Breast epithelium (tissue), 4 donors: ENCODE measurements around the gene CCNC. TPM values are rescaled to one million over a fixed set of nuclear protein-coding genes. Genes with fewer than 3 reads are reported as not detected.

ENCODE experiments used
- DNase-seq, 2 donors: peaks; one replicate each; pipeline ENCODE4 v3.0.0-alpha.2; 2019; ENCODE audit warnings: low spot score in 2 of 2
- H3K27ac ChIP-seq, 2 donors: fragments of 200-600 bp; sonication (generic) in 1 of 2; one replicate each; pipeline ENCODE4 v1.5.1; 2016 to 2019; ENCODE audit warnings: mild to moderate bottlenecking in 1 of 2
- H3K27me3 ChIP-seq, 2 donors: fragments of 200-600 bp; sonication (generic) in 1 of 2; one replicate each; pipeline versions ENCODE4 v1.5.1 to v1.6.0; 2017 to 2019; ENCODE audit warnings: control low read depth in 1 of 2, mild to moderate bottlenecking in 1 of 2
- H3K36me3 ChIP-seq: fragments of 200-600 bp; one replicate; pipeline ENCODE4 v1.5.1; 2019
- H3K4me1 ChIP-seq, 2 donors: fragments of 200-600 bp; sonication (generic); one replicate each; pipeline ENCODE4 v1.5.1; 2016 to 2019; ENCODE audit warnings: control low read depth in 1 of 2
- H3K4me3 ChIP-seq, 3 donors: fragments of 200-600 bp; sonication (generic); 1 replicate in 2 of 3; 2 replicates in 1 of 3; pipeline ENCODE4 v1.5.1; 2016 to 2019; ENCODE audit warnings: mild to moderate bottlenecking in 3 of 3, moderate library complexity in 2 of 3
- H3K9me3 ChIP-seq, 2 donors: fragments of 200-600 bp; sonication (generic) in 1 of 2; one replicate each; pipeline ENCODE4 v1.5.1; 2016 to 2019; ENCODE audit warnings: control low read depth in 1 of 2
- POLR2A ChIP-seq: fragments of 450-650 bp; IDR thresholded peaks from one replicate; pipeline ENCODE4 v1.6.1; 2016; ENCODE audit warnings: antibody characterized with exemption, mild to moderate bottlenecking, moderate library complexity
- POLR2AphosphoS5 ChIP-seq, 3 donors: sonication (generic); formaldehyde crosslinking; IDR thresholded peaks; one replicate each; pipeline ENCODE4 v1.6.1; 2017; ENCODE audit warnings: antibody characterized with exemption in 3 of 3
- intact Hi-C: fragments of 100-400 bp; cut with DNase I; formaldehyde crosslinking; loops from one replicate; pipeline ENCODE4 v1.15.1; 2023; ENCODE audit warnings: low total_unique reads
- total RNA-seq, 3 donors: library from RNA; depleted of rRNA; stranded (reverse); fragments of >200 nt; gene quantifications; one replicate each; pipeline ENCODE4 v1.1.0, GENCODE V29; 2016
- TF ChIP-seq, protein P1 (sequence below), 3 donors: fragments of 450-650 bp; IDR thresholded peaks; one replicate each; pipeline ENCODE4 v1.5.1; 2016 to 2017; ENCODE audit warnings: antibody characterized with exemption in 3 of 3, mild to moderate bottlenecking in 3 of 3, moderate library complexity in 3 of 3

The CCNC gene
- total RNA-seq, 3 donors from 2014 or later, result 59.3 to 79.8 (median 63.0) TPM

DNA sequence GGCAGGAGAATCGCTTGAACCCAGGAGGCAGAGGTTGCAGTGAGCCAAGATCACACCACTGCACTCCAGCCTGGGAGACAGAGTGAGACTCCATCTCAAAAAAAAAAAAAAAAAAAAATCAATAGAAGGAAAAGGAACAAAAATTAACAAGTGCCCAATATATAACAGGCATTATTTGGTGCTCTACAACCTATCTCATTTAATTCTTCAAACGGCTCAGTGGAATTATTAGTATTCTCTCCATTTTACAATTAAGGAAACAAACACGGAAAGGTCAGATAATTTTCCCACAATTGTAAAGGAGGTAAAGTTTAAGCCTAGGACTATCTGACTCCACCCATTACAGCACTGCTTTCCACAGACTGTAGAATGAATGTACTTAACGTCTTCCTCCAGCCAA, 19.8 kb downstream of the CCNC start:
- Histone ChIP-seq H3K27ac (no peak overlapping the region), H3K4me1 (no peaks in the 10 kb centered on the region), H3K27me3 (no peaks in the 10 kb centered on the region), H3K4me3 (no peak overlapping the region), H3K36me3 (no peaks in the 10 kb centered on the region), H3K9me3 (no peaks in the 10 kb centered on the region)
- TF ChIP-seq POLR2AphosphoS5 (IDR thresholded peaks at IDR 0.05), result no peak
- TF ChIP-seq, protein P1, sequence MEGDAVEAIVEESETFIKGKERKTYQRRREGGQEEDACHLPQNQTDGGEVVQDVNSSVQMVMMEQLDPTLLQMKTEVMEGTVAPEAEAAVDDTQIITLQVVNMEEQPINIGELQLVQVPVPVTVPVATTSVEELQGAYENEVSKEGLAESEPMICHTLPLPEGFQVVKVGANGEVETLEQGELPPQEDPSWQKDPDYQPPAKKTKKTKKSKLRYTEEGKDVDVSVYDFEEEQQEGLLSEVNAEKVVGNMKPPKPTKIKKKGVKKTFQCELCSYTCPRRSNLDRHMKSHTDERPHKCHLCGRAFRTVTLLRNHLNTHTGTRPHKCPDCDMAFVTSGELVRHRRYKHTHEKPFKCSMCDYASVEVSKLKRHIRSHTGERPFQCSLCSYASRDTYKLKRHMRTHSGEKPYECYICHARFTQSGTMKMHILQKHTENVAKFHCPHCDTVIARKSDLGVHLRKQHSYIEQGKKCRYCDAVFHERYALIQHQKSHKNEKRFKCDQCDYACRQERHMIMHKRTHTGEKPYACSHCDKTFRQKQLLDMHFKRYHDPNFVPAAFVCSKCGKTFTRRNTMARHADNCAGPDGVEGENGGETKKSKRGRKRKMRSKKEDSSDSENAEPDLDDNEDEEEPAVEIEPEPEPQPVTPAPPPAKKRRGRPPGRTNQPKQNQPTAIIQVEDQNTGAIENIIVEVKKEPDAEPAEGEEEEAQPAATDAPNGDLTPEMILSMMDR (IDR thresholded peaks at IDR 0.05), result no peak
- no peak for TF ChIP-seq POLR2A
- intact Hi-C loops, result no loop called here
- no peak for DNase-seq

DNA sequence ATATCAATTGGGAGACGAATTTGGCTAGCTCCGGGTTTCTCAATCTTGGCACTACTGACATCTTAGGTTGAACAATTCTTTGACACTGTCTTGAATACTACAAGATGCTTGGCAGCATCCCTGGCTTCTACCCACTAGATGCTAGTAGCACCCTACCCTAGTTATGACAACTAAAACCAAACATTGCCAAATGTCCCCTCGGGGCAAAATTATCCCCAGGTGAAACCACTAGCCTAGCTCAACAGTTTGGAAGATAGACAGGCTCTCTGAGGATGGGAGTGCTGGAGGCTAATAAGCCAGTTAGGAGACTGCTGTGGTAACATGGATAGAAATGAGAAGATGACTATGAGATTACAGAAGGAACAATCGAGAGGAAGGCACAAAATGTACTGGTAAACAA, 20.9 kb downstream of the CCNC start:
- Histone ChIP-seq H3K4me3 (no peak overlapping the region), H3K9me3 (no peaks in the 10 kb centered on the region), H3K4me1 (no peaks in the 10 kb centered on the region), H3K36me3 (no peaks in the 10 kb centered on the region), H3K27ac (no peak overlapping the region), H3K27me3 (no peaks in the 10 kb centered on the region)
- no peak for DNase-seq
- TF ChIP-seq, protein P1 (IDR thresholded peaks at IDR 0.05), result no peak
- no peak for TF ChIP-seq POLR2AphosphoS5 (IDR thresholded peaks at IDR 0.05)
- TF ChIP-seq POLR2A, result no peak
- intact Hi-C loops, result loop anchor here (1.0 kb wide), 1 partner anchor 21 kb away; the partner anchor contains the start of gene CCNC

DNA sequence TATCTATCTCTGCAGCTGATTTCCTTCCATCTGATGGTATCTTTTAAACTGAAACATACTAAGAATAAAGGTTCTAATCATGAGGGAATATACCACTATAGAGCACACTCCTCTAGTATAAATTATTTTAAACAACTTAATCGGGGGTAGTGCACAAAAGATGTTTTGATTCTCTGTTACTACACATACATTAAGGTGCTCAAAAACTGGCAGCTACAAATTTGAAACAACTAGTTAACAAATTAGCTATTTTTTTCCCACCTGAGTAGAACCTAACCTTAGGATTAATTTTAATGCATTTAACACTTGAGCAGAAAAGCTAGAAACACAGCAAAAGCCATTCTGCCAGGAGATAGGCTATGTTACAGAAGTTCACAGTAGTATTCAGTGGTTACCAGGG, 23.0 kb downstream of the CCNC start:
- H3K4me3 ChIP-seq, result no peak overlapping the region
- no peak for DNase-seq
- TF ChIP-seq, protein P1 (IDR thresholded peaks at IDR 0.05), result no peak
- TF ChIP-seq POLR2AphosphoS5 (IDR thresholded peaks at IDR 0.05) (no peak), POLR2A (no peak)
- intact Hi-C loops, result no loop called here
- no peaks in the 10 kb centered on the region for H3K9me3 ChIP-seq
- no peaks in the 10 kb centered on the region for H3K27me3 ChIP-seq
- no peaks in the 10 kb centered on the region for H3K4me1 ChIP-seq
- no peaks in the 10 kb centered on the region for H3K36me3 ChIP-seq
- H3K27ac ChIP-seq, result no peak overlapping the region

DNA sequence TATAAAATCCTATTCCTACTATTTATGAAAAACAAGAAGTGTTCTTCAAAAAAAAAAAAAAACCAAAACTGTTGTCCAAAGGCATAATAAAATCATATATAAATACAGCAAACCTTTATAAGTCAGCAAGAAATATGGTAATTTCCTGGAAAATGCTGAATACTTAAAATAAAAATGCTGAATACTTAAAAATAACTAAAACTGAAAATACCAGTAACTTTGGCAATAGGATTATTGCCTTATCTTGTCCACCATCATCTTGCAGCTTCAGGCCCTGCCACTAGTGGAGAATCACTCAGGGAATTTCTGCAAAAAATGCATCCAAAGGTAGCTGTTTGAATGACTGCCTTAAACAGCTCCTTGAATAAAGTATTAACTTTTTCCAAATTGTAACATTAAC, 24.5 kb downstream of the CCNC start:
- no peak for DNase-seq
- no peaks in the 10 kb centered on the region for H3K27me3 ChIP-seq
- H3K27ac ChIP-seq, result no peak overlapping the region
- H3K4me1 ChIP-seq, result no peaks in the 10 kb centered on the region
- intact Hi-C loops, result no loop called here
- H3K9me3 ChIP-seq, result no peaks in the 10 kb centered on the region
- H3K4me3 ChIP-seq, result no peak overlapping the region
- TF ChIP-seq POLR2A (no peak), POLR2AphosphoS5 (IDR thresholded peaks at IDR 0.05) (no peak)
- TF ChIP-seq, protein P1 (IDR thresholded peaks at IDR 0.05), result no peak
- no peaks in the 10 kb centered on the region for H3K36me3 ChIP-seq

DNA sequence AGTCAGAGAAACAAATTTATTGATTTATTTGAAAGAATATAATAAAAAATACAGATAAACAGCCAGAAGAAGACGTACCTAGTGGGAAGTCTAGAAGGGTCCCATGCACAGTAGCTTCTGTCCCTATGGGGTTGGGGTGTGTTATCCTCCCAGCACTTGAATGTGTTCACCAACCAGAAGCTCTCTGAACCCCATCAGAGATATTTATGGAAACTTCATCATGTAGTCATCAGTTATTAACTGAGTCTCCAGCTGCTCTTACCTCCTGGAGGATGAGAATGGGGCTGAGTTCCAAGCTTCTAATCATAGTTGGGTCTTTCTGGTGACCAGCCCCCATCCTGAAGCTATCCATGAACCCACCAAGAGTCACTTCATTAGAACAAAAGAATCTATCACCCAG, 37.8 kb downstream of the CCNC start:
- no peaks in the 10 kb centered on the region for H3K36me3 ChIP-seq
- intact Hi-C loops, result loop anchor here (2.0 kb wide), 1 partner anchor 30 kb away; no protein-coding TSS in a partner anchor
- H3K27me3 ChIP-seq, result no peaks in the 10 kb centered on the region
- H3K27ac ChIP-seq, result no peak overlapping the region
- no peaks in the 10 kb centered on the region for H3K4me1 ChIP-seq
- no peaks in the 10 kb centered on the region for H3K9me3 ChIP-seq
- no peak for DNase-seq
- no peak for TF ChIP-seq POLR2A
- TF ChIP-seq, protein P1 (IDR thresholded peaks at IDR 0.05), result no peak
- TF ChIP-seq POLR2AphosphoS5 (IDR thresholded peaks at IDR 0.05), result no peak
- no peak overlapping the region for H3K4me3 ChIP-seq
